SK-N-SH (cell line): ENCODE measurements around the gene BIRC7.

ENCODE experiments used
- CTCF ChIP-seq: fragments of 200-600 bp; sonication (generic); IDR thresholded peaks from 2 replicates; pipeline ENCODE4 v1.6.1; 2017; ENCODE audit warnings: antibody characterized with exemption, mild to moderate bottlenecking, moderate library complexity
- EP300 ChIP-seq, 2 experiments: IDR thresholded peaks; 2 replicates each; pipeline versions ENCODE4 v1.4.0 to v1.6.1; 2012; ENCODE audit warnings: borderline replicate concordance in 1 of 2, low read depth in 1 of 2, low read length in 1 of 2
- FOXM1 ChIP-seq: IDR thresholded peaks from 2 replicates; pipeline ENCODE4 v1.4.0; 2012; ENCODE audit warnings: low read depth, mild to moderate bottlenecking
- YY1 ChIP-seq: IDR thresholded peaks from 2 replicates; pipeline ENCODE4 v1.4.0; 2012; ENCODE audit warnings: low read depth, mild to moderate bottlenecking
- TF ChIP-seq, protein P1 (sequence below): IDR thresholded peaks from 2 replicates; pipeline ENCODE4 v1.6.1; 2012; ENCODE audit warnings: mild to moderate bottlenecking, low read depth, low read length, moderate library complexity

GRCh38 chr20:63284981-63285524 lies 49.3 kb downstream of the BIRC7 start:
- TF ChIP-seq CTCF (no peak), FOXM1 (no peak), EP300 (IDR thresholded peaks at IDR 0.05; ENCODE audit: borderline replicate concordance in 1 of 2, low read depth in 1 of 2, low read length in 1 of 2) (no peak), YY1 (no peak)
- TF ChIP-seq, protein P1, sequence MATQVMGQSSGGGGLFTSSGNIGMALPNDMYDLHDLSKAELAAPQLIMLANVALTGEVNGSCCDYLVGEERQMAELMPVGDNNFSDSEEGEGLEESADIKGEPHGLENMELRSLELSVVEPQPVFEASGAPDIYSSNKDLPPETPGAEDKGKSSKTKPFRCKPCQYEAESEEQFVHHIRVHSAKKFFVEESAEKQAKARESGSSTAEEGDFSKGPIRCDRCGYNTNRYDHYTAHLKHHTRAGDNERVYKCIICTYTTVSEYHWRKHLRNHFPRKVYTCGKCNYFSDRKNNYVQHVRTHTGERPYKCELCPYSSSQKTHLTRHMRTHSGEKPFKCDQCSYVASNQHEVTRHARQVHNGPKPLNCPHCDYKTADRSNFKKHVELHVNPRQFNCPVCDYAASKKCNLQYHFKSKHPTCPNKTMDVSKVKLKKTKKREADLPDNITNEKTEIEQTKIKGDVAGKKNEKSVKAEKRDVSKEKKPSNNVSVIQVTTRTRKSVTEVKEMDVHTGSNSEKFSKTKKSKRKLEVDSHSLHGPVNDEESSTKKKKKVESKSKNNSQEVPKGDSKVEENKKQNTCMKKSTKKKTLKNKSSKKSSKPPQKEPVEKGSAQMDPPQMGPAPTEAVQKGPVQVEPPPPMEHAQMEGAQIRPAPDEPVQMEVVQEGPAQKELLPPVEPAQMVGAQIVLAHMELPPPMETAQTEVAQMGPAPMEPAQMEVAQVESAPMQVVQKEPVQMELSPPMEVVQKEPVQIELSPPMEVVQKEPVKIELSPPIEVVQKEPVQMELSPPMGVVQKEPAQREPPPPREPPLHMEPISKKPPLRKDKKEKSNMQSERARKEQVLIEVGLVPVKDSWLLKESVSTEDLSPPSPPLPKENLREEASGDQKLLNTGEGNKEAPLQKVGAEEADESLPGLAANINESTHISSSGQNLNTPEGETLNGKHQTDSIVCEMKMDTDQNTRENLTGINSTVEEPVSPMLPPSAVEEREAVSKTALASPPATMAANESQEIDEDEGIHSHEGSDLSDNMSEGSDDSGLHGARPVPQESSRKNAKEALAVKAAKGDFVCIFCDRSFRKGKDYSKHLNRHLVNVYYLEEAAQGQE, result no peak
